Measurements from ENCODE around the gene STAT5B.

DNA sequence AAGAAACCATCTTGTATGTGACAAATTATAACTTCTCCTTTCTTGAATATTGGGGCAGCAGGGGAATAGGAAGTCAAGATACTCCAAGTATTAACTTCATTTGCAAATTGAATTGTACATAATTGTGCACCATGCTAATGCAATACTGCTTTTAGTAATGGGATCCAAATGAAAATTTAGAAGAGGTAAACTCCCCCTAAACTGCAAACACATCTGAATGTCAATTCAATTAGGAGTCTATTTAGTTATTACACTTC lies 4.5 kb downstream of the STAT5B start:
- no peak for TF ChIP-seq POLR2A (IDR thresholded peaks at IDR 0.05)
- TF ChIP-seq CTCF (IDR thresholded peaks at IDR 0.05 in 8 of 11, conservative IDR thresholded peaks at IDR 0.05 in 3 of 11): no peak
